GM19025 (cell line): ENCODE measurements around the gene GDPD5.

Source experiments
- ATAC-seq: cut with Tn5 transposase; IDR thresholded peaks from one replicate; pipeline ENCODE4 v1.9.1; 2021; ENCODE audit warnings: mild to moderate bottlenecking, low read depth, moderate library complexity; ENCODE audit not compliant: unreplicated experiment

GDPD5 gene

DNA sequence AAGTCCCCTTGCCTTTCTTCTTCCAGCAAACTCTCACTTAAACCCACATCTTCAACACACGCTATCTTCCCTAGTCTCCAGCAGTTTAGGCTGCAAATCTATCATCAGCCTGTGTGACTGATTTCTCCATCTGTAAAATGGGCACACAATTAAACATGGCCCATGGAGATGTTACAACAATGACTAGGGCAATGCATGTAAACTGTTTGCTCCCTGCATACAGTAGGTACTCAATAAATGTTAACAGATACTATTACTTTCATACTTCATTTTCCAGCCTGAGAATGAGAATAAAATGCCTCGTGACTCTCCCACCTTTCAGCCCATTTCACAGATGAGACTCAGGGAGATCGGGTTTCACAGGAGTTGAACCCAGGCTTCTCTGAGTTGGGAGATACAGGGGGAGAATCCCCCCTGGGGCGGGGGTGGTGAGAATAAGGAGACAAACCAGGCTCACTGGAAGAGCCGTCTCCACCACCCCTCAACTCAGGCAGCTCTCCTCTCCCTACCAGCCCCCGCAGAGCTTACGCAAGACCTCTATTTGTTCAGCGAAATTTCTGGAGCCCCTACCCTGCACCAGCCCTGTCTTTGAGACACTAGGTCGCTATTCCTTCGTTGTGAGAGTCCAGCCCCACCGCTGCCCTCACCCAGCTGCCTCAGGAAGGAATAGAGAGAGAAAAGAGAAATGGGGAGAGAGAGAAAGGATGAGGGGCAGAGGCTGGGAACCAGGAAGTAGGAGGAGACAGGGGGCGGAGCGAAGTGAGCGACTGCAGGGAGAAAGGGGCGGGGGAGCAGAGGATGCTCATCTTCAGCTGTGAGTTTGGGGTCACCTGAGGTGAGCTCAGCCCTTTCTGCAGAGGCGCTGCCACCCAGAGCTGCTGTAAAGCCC lies 50.6 kb downstream of the GDPD5 start:
- ATAC-seq, result no peak

DNA sequence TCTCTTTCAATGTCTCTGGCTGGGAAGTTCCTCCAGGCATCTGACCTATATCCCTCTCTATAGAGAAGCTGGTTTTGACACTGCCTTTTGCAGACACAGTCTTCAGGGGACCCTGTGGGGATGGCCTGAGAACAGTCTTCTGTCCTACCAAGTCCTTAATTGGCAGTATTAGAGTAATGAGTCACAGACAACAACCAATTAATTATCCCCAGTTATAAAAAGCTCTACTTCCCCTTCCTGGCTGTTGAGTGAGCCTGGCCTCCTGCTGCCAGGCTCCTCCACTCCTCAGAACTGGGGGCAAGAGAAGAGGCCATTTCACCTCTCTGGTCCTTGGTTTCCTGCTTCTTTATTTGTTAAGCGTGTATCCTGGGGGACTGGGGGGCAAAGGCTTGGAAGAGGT lies 51.5 kb downstream of the GDPD5 start:
- ATAC-seq, result no peak

DNA sequence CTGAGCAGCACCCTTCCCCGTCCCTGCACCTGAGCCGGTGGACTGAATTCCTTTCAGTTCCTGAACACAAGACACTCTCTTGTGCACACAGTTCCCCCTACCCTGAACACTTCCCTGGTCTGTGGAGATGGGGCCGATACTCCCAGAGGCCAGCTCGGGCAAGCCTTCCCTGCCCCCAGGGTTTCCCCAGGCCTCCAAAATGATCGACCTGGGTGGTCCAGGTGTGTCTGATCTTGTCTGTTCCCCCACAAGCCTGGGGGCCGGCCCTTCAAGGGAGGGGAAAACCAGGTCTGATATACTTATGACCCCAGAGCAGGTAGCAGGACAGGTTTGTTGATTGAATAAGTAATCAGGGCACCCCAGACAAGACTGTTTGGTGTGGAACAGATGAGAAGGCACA lies 52.1 kb downstream of the GDPD5 start:
- ATAC-seq, result no peak

DNA sequence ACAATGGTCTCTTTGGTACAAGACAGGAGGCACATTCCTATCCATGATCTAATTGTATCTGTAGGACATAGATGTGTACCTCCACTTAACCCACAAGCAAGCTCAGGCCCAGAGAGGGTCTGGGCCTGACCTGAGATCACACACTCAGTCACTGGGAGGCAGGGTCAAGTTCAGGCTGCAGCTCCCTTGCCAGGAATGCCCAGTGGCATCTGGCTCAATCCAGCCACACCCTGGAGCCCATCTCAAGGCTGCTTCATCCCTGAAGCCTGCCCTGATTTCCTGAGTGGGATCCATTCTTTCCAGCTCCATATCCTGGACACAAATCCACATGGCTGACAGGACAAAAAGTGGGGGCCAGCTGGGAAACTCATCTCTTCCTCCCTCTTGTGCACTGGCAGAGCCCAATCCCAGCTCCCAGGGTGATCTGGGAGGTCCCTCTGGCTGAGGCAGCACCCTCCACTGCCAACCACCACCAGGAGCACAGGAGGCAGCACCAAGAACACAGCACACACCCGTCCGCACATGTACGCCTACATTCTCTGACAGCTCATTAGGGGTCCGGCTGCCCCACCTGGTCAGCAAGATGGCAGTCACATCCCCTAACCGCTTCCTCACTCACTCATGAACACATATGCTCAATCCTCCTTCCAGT lies 53.5 kb downstream of the GDPD5 start:
- ATAC-seq, result no peak

DNA sequence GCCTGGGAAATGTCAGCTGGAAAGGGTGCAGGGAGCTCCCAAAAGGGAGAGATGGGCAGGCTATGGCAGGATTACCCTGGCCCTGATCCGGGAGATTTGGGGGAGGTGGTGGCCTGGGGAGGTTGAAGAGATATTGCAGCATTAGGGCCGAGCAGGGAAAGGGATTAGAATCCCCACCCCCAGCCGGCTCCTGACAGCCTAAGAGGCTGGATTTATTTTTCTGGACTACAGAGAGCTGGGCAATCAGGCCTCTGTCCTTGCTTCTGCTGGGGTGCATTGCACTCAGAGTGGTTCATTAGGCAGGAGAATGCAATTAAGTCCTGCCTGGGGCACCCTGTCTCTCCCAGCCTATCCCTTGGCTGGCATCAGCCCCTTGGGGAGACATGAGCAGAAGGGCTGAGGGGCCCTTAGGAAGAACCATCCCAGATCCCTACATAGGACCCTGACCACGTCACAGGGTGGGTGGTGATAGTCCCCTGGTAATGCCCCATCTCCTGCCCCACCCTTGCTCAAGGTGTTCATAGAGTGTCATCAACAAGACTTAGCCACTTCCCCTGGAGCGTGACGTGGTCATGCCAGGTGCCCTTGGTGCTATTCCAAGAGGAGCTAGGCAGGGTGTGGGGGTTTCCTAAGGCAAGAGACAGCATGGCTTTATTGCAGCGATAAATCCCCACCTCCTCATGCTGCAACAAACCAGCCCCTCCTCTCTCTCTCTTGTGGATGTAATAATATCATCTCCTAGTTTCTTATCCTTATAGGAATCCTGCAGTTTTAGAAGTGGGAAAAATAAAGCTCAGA lies 54.4 kb downstream of the GDPD5 start:
- no peak for ATAC-seq

DNA sequence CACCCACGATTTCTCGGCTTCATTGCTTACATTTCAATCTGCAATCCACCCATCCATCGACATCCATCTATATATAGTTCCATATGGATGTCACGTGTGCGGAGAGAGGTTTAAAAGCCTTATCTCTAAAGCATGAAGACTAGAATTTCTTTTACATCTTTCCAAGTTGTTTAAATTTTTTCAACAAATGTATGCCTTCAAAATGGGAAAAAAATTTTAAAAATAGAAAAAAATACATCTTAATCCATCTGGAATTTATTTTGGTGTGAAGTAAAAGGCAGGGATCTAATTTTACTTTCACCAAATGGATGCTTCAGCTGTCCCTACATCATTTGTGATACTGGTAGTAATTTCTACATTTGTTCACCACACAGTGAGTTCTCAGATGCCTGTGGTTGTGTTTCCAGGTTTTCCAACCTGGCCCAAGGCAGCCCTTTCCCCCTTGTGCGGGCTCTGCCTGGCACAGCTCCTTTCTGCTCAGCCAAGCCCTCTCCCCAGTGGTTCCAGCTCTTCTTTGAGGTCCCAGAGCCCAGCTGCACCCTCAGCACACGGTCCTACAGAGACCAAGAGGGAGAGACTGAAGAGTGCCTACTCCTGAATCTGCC lies 55.2 kb downstream of the GDPD5 start:
- no peak for ATAC-seq

DNA sequence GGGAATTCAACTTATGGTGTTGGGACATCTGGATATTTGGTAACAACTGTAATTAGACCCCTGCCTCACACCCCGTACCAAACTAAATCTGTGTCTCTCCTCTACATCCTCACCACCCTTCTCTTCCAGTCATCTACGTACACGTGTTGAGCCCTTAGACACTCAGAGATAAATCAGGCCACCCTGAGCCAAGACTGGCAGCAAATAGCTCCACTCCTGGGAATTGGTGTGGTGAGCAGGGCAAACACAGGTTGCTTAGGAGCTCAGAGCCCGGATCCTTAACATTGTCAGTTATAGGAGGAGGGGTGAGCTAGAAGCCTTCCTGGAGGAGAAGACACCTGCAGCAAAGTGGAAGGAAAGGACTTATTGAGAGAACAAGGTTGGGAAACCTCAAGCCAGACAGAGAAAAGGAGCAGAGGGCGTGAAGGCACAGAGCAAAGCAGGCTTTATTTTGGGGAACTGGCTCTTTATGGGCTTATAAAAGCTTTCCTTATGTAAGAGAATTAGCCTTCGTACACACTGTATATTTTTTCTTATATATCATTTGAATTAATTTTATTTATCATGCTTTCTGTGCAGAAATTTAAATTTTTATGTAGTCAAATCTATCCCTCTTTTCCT lies 55.8 kb downstream of the GDPD5 start:
- ATAC-seq, result no peak

DNA sequence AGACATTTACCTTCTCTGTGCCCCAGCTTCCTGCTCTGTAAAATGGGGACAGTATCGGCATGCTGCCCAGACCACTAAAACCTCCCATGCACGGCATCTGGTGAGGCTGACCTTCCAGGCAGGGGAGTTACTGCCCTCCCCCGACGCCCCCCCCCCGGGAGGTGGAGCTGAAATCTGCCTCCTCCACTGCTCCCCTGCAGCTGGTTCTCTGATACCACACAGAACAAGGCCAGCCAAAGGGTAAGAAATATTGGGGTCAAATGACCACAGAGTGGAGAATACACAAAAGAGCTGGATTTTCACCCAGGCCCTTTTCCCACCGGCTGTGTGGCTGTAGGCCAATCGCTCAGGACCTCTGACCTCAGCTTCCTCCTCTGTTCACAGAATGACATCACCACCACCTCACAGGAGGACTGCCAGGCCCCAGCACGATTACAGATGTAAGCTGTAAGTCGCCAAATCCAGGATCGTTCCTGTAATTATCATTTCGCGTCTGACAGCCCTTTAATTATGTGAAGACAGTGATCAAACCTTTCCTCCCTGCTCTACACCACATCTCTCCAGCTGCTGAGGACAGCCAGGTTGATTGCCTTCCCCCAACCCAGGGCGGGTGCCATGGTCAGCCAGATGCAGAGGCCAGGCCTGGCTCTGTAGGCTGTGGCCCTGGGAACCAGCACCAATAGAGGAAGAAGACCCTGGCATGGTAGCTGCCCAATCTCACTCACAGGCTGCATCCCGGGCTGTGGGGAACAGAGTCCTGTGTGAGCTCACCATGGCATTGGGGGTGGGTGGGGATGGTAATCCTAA lies 57.0 kb downstream of the GDPD5 start:
- ATAC-seq, result no peak

DNA sequence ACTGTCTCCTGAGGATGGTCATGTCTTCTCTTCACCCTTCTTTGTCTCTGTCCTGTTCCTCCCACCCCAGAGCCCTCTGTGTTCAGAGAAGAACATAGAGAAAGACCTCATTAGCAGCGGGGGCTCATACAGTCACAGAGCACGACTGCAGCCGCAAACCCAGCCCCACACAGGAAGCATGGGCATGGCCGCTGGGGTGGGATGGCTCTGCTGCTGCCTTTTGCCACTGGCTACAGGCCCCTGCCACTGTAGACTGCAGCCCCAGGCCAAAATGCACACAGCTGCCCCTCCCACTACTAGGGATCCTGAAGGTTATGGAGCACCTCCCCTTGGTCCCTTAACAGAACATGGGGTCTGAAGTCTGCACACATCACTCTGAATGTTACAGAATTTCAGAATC lies 57.9 kb downstream of the GDPD5 start:
- no peak for ATAC-seq

DNA sequence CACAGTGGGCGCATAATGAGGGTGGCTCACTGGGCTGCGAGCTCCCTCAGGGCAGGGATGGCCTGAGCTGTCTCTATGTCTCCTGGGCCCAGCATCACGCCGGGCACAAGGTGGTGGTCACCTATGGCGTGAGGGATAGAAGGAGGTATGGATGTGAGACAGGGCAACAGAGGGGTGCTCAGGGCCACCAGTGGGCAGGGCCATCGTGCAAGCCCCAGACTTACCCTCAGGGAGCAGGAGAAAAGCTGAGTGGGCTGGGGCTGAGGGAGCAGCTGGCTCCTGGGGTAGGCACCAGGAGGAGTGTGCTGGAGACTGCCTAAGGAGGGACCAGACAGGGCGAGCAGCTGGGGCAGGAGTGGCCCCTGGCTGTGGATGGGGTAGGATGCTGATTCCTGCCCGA lies 58.4 kb downstream of the GDPD5 start:
- no peak for ATAC-seq

DNA sequence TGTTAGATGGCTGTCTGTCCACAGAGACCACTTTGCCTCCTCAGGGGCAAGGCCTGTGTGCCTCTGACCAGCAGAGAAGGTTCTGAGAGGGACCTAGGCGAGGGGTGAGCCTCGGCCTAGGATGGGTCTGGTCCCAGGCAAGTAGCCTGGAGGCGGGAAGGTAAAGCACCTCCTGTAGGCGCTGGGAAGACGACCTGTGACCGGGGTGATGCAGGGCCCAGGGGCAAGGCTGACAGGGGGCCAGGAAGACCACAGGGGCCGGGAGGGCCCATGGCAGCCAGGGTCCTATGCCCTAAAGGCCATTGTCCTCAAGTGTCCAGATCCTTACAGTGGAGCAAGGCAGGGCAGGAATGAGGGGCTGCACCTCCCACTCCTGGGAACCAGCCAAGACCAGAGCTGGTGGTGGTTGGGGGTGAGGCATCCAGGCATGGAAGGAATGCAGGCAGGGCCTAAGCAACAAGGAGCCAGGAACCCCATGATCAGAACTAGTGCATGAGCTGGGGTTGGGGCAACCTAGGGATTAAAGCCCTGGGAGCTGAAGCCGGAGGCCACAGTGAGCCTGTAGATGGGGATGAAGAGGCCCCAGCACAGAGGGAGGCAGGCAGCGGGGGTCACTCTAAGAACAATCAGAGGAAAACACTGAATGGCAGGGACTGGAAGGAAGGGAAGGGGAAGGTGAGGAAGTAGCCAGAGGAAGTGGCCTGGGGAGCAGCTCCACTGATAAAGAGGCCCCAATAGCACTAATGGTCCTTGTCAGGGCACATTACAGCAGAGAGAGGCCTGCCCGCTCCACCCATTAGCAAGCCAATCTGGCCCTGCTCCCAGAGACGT lies 59.8 kb downstream of the GDPD5 start:
- ATAC-seq, result no peak

DNA sequence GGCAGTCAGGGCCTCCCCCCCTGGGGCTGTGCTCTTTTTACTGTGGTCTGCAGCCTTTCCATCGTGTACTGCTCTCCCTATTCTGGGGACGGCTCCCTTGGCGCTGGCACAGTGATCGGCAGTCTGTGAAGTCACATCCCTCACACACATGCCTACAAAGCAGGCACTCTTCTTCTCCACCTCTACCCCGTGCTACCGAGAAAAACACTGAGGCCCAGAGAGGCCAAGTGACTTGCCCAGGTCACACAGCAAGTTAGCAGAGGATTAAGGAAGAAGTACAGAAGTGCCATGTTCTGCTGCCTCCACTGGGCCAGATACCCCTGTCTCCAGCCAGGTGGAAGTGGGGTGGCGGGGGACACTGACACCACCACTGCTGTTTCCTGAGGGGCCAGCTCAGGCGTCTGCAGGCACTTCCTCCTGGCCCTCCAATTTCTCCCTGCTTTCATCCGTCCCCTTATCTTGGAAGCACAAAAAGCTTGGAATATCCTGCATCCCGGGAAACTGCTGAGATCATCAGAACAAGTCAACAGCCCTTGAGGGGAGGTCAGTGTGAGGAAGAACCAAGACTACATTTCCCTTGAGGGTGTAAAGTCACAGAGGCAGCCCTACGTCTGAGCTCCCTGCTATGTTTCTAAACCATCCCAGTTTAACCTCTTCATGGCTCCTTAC lies 62.5 kb downstream of the GDPD5 start:
- ATAC-seq, result no peak

DNA sequence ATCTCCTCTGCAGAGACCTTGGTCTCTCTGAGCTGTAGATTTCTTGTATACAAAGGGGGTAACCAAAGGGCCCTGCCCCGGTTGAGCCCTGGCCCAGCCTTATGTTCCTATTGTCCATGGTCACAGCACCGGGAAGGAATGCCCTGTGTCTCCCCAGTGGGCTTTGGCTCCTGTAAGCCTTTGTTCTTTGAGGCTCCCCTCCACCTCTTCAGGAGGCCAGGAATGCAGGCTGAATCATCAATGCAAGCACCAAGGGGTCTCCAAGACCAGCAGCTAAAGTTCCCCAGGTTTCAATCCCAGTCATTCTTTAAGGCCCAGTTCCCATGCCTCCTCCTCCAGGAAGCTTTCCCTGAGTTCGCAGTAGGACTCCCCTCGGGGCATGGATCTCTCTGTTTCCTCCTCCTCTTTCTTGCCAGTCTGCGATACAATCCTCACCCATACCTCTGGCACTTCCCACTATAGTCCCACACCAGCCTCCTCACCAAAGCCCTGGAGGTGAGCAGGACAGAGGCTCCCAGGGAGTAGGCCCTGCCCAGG lies 63.6 kb downstream of the GDPD5 start:
- no peak for ATAC-seq

DNA sequence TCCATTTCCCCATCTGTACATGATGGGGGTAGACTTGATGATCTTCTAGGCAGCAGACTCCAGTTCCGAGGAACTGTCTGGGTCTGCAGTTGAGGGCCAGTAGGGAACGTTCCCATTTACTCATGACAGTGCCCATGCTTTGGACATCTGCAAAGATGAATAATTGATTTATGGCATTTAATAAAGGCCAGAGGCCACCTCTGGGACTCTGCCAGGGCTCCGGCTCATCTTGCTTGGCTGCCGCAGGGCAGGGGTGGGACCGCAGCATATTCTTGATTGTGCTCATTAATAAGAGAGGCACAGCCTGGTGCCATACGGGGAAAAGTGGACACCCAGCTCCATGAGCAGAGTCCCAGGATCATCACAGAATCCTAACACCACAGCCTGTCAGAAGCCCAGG lies 64.6 kb downstream of the GDPD5 start:
- no peak for ATAC-seq

DNA sequence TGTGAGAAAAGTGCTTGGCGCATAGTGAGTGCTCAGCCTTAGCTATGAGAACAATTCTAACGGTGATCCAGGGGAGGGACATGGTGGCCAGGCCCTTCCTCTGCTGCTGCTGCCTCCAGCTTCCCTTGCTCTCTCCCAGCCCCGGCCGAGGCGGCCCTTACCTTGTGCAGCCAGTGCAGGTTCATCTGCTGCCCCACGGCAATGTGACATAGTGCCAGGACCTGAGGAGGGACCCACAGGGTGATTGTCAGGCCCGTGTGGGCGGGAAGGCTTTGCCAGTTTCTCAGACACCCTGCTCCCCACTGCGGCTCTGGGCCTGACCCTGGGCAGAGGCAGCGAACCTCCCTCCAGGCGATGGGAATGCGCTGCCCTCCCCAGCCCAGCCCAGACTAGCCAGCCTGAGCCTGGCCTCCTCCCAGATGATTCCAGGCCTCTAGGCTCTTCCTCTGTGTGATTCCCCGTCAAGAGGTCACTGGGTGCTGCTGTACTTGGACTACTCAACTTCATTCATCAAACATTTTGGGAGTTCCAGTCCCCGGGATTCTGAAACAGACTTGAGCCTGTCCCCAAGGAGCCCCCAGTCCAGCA lies 69.1 kb downstream of the GDPD5 start:
- ATAC-seq, result no peak

DNA sequence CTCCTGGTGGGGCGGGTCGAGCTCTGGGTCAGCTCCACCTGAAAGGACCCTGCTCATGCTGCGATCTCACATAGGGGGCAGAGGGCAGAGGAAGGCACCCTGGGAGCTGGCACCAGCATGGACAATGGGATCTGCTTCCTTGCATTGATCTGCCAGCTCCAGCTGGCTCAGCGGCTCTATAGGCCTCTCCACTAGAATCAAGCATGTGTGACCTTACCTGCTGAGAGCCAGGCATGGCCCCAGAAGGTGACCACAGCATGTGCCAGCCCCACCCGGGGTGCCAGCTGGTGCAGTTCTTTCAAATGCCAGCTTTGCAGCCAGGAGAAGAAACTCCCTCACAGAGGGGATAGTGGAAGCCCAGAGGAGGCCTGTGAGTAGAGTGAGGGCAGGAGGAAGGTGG lies 70.8 kb downstream of the GDPD5 start:
- ATAC-seq, result no peak

DNA sequence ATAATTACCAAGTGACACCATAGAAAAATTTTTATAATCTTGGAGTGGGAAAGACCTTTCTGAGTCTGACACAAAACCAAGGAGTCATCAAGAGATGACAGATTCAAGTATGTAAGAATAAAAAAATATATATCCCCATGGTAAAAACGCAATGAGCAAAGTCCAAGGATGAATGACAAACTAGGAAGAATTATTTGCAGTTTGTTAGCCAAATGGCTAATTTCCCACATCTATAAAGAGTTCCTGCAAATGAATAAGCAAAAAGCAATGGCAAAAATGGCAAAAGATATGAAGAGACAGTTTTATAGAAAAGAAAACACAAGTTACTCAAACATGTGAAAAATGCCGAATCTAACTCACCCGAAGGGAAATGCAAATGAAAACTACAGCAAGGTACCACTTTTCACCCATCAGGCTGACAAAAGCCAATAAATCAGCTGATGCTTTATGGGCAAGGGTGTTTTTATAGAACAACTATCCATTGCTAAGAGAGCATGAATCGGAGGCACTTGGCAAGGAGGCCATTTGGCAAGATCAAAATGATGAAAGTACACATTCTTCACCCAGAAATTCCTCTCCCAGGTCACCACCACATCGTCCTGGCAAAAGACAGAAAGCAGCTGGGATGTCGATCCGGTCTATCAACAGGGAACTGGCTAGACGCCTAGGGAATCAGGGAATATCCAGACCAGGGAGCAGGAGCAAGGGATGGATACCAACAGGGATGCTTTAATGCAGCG lies 71.7 kb downstream of the GDPD5 start:
- no peak for ATAC-seq
